Dedifferentiated amniotic fluid mesenchymal stem cell (primary cell): ENCODE data around the gene ERGIC1.
"Not testable (repeated sequence)": the region's sequence is repeated elsewhere in the genome, so short reads cannot be mapped to it uniquely, and the experiment has no call there.

Experiments used
- DNase-seq: peaks from one replicate; pipeline ENCODE4 v3.0.0-alpha.2; 2016; ENCODE audit errors: extremely low spot score

The ERGIC1 gene

GRCh38 chr5:172878933-172879752, 45.1 kb downstream of the ERGIC1 start:
- peak; percentile 52 for DNase-seq

- no peak for DNase-seq
These were observed 47.8 kb downstream of the ERGIC1 start for GRCh38 chr5:172881691-172882370.

DNA sequence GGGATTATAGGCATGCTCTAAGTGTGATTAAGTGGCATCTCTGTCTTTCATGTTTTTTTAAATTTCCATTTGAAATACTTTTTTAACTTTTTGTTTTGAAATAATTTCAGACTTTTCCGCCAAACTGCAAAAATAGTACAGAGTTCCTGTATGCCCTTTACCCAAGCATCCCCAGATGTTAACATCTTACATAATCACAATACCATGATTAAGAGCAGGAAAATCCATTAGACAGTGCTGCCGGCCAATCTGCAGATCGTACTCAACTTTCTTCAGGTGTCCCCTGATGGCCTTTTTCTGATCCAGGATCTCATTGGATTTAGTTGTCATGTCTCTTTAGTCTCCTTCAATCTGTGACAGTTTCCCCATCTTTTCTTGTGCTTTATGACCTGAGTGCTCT, 49.0 kb downstream of the ERGIC1 start:
- no peak for DNase-seq

- DNase-seq, result no peak
These were observed 51.7 kb downstream of the ERGIC1 start for GRCh38 chr5:172885597-172886340.

GRCh38 chr5:172886476-172886875, 52.4 kb downstream of the ERGIC1 start:
- no peak for DNase-seq

DNA sequence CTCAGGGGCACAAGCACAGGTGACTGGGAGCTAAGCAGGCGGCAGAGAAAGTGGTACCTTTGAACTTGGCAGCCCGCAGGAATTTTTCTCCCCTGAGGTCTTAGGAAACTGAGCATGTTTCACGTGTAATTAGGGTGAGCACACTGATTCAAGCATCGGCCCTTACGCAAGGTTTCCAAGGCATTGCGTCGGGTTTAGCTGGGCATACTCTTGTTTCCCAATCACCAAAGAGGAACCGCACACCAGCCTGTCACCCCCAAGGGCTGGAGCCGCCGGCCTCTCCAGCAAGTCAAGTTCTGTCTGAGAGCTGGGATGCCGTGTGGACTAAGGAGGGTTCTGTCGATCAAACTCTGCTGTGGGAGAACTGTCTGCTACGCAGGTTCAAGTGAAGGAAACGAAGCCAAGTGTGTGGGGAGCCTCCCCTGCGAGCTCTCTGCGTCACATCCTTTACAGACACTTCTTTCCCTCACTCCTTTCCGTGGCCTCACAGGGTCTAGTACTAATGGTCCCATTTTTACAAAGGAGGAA, 53.0 kb downstream of the ERGIC1 start:
- DNase-seq, result peak; percentile 49

GRCh38 chr5:172887692-172888091, 53.6 kb downstream of the ERGIC1 start:
- DNase-seq, result no peak

DNA sequence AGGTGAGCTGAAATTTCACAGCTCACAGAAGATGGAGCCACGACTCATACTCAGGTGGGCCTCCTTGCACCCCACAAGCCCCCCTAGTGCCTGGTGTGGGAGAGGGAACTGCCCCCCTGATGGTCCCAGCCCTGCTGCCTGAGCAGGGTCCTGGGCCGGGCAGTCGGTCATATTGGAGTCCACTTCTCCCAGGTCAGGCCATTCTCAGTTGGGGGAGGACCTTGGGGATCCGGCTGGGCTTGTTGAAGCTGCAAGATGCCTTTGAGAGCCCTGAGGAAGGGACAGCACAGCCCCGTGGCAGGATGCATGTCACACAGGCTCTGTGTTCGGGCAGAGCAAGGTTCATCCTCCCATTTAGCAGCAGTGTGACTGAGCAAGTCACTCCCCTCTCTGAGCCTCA, 56.6 kb downstream of the ERGIC1 start:
- no peak for DNase-seq

- no peak for DNase-seq
These were observed 57.8 kb downstream of the ERGIC1 start for GRCh38 chr5:172891716-172892421.

DNA sequence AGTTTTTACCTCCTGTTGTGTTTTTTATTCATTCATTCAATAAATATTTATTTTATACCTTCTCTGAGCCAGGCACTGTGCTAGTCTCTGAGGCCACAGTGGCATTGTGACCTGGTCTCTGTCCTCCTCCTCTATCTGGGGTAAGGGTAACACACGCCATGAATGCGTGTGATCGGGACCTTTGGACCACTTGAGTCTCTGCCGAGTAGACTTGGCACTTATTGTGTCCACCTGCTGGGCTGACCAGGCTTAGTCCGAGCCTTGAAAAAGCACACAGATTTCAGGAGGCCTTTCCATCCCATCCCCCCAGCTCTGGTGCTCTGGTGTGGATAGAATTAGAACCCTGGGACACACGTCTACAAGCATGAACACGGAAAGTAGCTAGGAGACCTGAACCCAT, 58.7 kb downstream of the ERGIC1 start:
- DNase-seq, result no peak

- DNase-seq, result no peak
These were observed 60.8 kb downstream of the ERGIC1 start for GRCh38 chr5:172894767-172895388.

DNA sequence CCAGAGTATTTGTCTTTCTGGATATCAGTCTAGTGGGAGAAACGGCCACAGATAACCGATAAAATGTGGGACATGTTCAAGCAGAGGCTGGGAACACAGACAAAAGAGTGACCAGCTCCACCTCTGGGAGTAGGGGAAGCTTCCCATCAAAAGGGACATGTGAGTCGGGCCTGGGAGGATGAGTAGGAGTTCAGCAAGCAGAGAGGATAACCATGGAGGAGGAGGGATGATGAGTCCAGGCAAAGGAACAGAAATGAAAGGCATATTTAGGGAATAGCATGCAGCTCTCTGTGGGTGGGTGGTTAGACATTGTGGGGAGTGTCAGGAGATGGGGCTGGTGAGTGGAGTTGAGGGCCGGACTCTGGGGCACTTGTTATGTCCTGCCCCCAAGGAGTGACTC, 61.5 kb downstream of the ERGIC1 start:
- no peak for DNase-seq

DNA sequence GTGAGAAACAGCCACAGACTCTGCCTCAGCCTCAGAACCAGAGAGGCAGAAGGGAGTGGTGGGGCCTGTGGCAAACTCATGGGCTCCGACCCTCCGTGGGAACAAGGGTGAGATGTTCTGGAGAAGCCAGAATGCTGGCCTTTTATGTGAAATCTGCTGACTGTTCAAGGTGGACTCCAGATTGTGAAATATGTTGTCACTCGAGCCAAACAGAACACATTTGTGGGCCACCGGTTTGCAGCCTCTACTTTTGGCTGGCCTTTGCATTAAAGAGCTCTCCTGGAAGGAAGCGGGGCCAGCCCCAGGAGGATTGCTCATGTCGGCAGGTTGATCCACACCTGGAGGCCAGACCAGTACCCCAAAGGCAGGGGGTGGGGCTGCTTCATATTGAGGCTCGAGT, 62.4 kb downstream of the ERGIC1 start:
- DNase-seq, result no peak

- not testable (repeated sequence) for DNase-seq
These were observed 63.0 kb downstream of the ERGIC1 start for GRCh38 chr5:172897067-172897466.

- DNase-seq, result peak; percentile 63
These were observed 63.6 kb downstream of the ERGIC1 start for GRCh38 chr5:172897481-172898217.

GRCh38 chr5:172898218-172898842, 64.3 kb downstream of the ERGIC1 start:
- no peak for DNase-seq

DNA sequence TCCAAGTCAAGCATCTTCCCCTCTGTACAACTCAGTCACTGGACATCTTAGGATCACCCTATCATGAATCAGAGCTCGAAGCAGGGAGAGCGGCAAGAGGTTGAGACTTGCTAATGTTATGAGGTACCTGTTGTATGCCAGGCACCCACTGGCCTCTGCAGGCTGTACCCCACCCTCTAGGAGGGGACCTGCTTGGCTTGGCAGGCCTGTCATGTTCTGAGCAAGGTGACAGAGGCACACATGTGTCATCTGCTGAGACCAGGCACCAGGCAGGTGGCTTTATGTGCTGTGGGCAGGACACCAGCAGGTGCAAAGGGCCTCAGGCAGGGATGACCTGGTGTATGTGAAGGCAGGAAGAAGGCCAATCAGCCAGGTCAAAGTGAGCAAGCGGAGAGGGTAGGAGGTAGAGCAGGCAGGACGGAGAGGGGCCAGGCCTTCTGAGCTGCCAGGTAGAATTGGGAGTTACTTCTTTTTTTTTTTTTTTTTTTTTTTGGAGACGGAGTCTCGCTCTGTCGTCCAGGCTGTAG, 64.9 kb downstream of the ERGIC1 start:
- no peak for DNase-seq

- DNase-seq, result no peak
These were observed 65.4 kb downstream of the ERGIC1 start for GRCh38 chr5:172899436-172899835.

DNA sequence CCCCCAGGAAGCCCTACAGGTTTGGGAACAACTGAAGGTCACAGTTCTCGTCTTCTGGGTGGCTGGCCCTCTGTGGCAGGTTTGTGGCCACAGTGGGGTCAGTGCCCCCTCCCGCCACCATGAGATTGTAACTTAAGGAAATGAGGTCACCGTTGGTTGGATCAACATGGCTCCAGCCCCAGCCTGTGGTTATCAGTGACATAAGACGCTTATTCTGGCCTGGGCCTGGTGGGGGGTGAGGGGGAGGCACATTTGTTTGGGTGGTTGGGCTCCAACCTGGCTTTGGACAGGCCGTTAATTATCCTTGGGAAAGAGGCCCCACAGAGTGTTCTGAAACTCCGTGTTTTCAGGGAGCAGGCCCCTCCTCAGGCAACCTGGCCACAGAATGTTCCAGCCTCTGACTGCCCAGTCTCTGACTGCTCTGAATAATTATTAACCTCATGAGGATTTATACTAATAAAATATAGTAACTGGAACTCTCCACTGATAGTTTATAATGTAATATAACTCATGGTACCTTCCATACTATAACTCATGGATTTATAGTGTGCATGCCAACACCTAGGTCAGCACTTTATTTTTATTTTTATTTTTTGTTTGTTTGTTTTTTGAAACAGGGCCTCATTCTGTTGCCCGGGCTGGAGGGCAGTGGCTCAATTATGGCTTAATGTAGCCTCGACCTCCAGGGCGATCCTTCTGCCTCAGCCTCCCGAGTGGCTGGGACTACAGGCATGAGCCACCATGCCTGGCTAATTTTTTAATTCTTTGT, 67.1 kb downstream of the ERGIC1 start:
- DNase-seq, result no peak
